ENCODE measurements around the gene PTN.
"Not testable (repeated sequence)": the region's sequence is repeated elsewhere in the genome, so short reads cannot be mapped to it uniquely, and the experiment has no call there.

Gene PTN

GRCh38 chr7:137266764-137267163 is 76.8 kb downstream of the PTN start:
- no peaks in the 10 kb centered on the region for H4K20me1 ChIP-seq (ENCODE audit: insufficient read depth)
- no peak overlapping the region for H3K4me2 ChIP-seq
- no peak overlapping the region for H3K4me3 ChIP-seq (IDR thresholded peaks at IDR 0.05; ENCODE audit: insufficient read depth, low read depth, low read length)
- no peak overlapping the region for H2AFZ ChIP-seq (ENCODE audit: low read depth)
- no peak for TF ChIP-seq CTCF (conservative IDR thresholded peaks at IDR 0.05; ENCODE audit: low read depth, low read length)
- no peaks in the 10 kb centered on the region for H3K36me3 ChIP-seq (ENCODE audit: insufficient read depth)
- no peaks in the 10 kb centered on the region for H3K27me3 ChIP-seq (ENCODE audit: insufficient read depth, low read depth)
- no peaks in the 10 kb centered on the region for H3K4me1 ChIP-seq (ENCODE audit: low read depth, poor library complexity, severe bottlenecking)
- no peak overlapping the region for H3K9ac ChIP-seq
- H3K27ac ChIP-seq, result no peak overlapping the region
- H3K79me2 ChIP-seq (ENCODE audit: insufficient read depth, low read depth), result no peaks in the 10 kb centered on the region

GRCh38 chr7:137265480-137265879 is 78.1 kb downstream of the PTN start:
- not testable (repeated sequence) for H3K4me1 ChIP-seq (ENCODE audit: low read depth, poor library complexity, severe bottlenecking); H3K9ac ChIP-seq; H2AFZ ChIP-seq (ENCODE audit: low read depth); H3K4me2 ChIP-seq; H3K27ac ChIP-seq; H3K79me2 ChIP-seq (ENCODE audit: insufficient read depth, low read depth); H3K4me3 ChIP-seq (IDR thresholded peaks at IDR 0.05; ENCODE audit: insufficient read depth, low read depth, low read length); H3K36me3 ChIP-seq (ENCODE audit: insufficient read depth); H3K27me3 ChIP-seq (ENCODE audit: insufficient read depth, low read depth); H4K20me1 ChIP-seq (ENCODE audit: insufficient read depth)

- Histone ChIP-seq H3K79me2 (ENCODE audit: insufficient read depth, low read depth) (no peaks in the 10 kb centered on the region), H3K27me3 (ENCODE audit: insufficient read depth, low read depth) (no peaks in the 10 kb centered on the region), H3K36me3 (ENCODE audit: insufficient read depth) (no peaks in the 10 kb centered on the region), H3K4me2 (no peak overlapping the region), H4K20me1 (ENCODE audit: insufficient read depth) (no peaks in the 10 kb centered on the region), H3K4me1 (ENCODE audit: low read depth, poor library complexity, severe bottlenecking) (no peaks in the 10 kb centered on the region), H3K27ac (no peak overlapping the region), H2AFZ (ENCODE audit: low read depth) (no peak overlapping the region), H3K4me3 (IDR thresholded peaks at IDR 0.05; ENCODE audit: insufficient read depth, low read depth, low read length) (no peak overlapping the region), H3K9ac (no peak overlapping the region)
- TF ChIP-seq CTCF (conservative IDR thresholded peaks at IDR 0.05; ENCODE audit: low read depth, low read length), result no peak
Observed at GRCh38 chr7:137262599-137262998, 80.9 kb downstream of the PTN start.

- no peaks in the 10 kb centered on the region for H3K79me2 ChIP-seq (ENCODE audit: insufficient read depth, low read depth)
- no peaks in the 10 kb centered on the region for H3K36me3 ChIP-seq (ENCODE audit: insufficient read depth)
- no peak overlapping the region for H2AFZ ChIP-seq (ENCODE audit: low read depth)
Observed at GRCh38 chr7:137258552-137258951, 85.0 kb downstream of the PTN start.

GRCh38 chr7:137254766-137255165 is 88.8 kb downstream of the PTN start:
- Histone ChIP-seq H3K27ac (no peak overlapping the region), H2AFZ (ENCODE audit: low read depth) (no peak overlapping the region), H4K20me1 (ENCODE audit: insufficient read depth) (no peaks in the 10 kb centered on the region), H3K79me2 (ENCODE audit: insufficient read depth, low read depth) (no peaks in the 10 kb centered on the region), H3K4me2 (no peak overlapping the region), H3K27me3 (ENCODE audit: insufficient read depth, low read depth) (no peaks in the 10 kb centered on the region), H3K36me3 (ENCODE audit: insufficient read depth) (no peaks in the 10 kb centered on the region), H3K9ac (no peak overlapping the region), H3K4me1 (ENCODE audit: low read depth, poor library complexity, severe bottlenecking) (no peaks in the 10 kb centered on the region), H3K4me3 (IDR thresholded peaks at IDR 0.05; ENCODE audit: insufficient read depth, low read depth, low read length) (no peak overlapping the region)
- TF ChIP-seq CTCF (conservative IDR thresholded peaks at IDR 0.05; ENCODE audit: low read depth, low read length), result no peak

More at GRCh38 chr7:137258552-137258951, 85.0 kb downstream of the PTN start:
- H3K27me3 ChIP-seq (ENCODE audit: insufficient read depth, low read depth), result no peaks in the 10 kb centered on the region
- H3K9ac ChIP-seq, result no peak overlapping the region
- H3K4me2 ChIP-seq, result no peak overlapping the region
- no peak overlapping the region for H3K27ac ChIP-seq
- no peaks in the 10 kb centered on the region for H4K20me1 ChIP-seq (ENCODE audit: insufficient read depth)
- H3K4me1 ChIP-seq (ENCODE audit: low read depth, poor library complexity, severe bottlenecking), result no peaks in the 10 kb centered on the region
- H3K4me3 ChIP-seq (IDR thresholded peaks at IDR 0.05; ENCODE audit: insufficient read depth, low read depth, low read length), result no peak overlapping the region
- no peak for TF ChIP-seq CTCF (conservative IDR thresholded peaks at IDR 0.05; ENCODE audit: low read depth, low read length)

Measured in KMS-11 (cell line).